Tibial nerve (tissue), 4 donors: ENCODE data around the gene ITGB1. TPM values are rescaled to one million over a fixed set of nuclear protein-coding genes. Genes with fewer than 3 reads are reported as not detected.

ENCODE experiments used
- DNase-seq, 2 donors: peaks; one replicate each; pipeline ENCODE4 v3.0.0-alpha.2; 2019; ENCODE audit warnings: low spot score in 2 of 2
- H3K27ac ChIP-seq, 4 donors: fragments of 200-600 bp; sonication (generic) in 3 of 4; one replicate each; pipeline ENCODE4 v1.5.1; 2017 to 2019; ENCODE audit warnings: mild to moderate bottlenecking in 1 of 4
- H3K27me3 ChIP-seq, 2 donors: fragments of 200-600 bp; sonication (generic) in 1 of 2; one replicate each; pipeline versions ENCODE4 v1.5.1 to v1.6.0; 2017 to 2019
- H3K36me3 ChIP-seq, 3 donors: fragments of 200-600 bp; sonication (generic); one replicate each; pipeline ENCODE4 v1.5.1; 2018 to 2019
- H3K4me1 ChIP-seq, 4 donors: fragments of 200-600 bp; sonication (generic) in 3 of 4; one replicate each; pipeline ENCODE4 v1.5.1; 2017 to 2019
- H3K4me3 ChIP-seq, 4 donors: fragments of 200-600 bp; sonication (generic) in 3 of 4; one replicate each; pipeline ENCODE4 v1.5.1; 2017 to 2019; ENCODE audit warnings: mild to moderate bottlenecking in 1 of 4, moderate library complexity in 1 of 4
- H3K9me3 ChIP-seq, 4 donors: fragments of 200-600 bp; sonication (generic) in 3 of 4; one replicate each; pipeline ENCODE4 v1.5.1; 2017 to 2019
- CTCF ChIP-seq, 5 experiments: fragments of 200-600 bp in 3 of 5; fragments of 450-650 bp in 2 of 5; sonication (generic) in 3 of 5; IDR thresholded peaks; one replicate each; pipeline ENCODE4 v1.5.1; 2016 to 2019; ENCODE audit warnings: antibody characterized with exemption in 5 of 5, mild to moderate bottlenecking in 3 of 5, moderate library complexity in 2 of 5
- EP300 ChIP-seq, 2 donors: sonication (generic); formaldehyde crosslinking; IDR thresholded peaks; one replicate each; pipeline ENCODE4 v1.6.1; 2017; ENCODE audit warnings: antibody characterized with exemption in 2 of 2, mild to moderate bottlenecking in 1 of 2
- POLR2A ChIP-seq, 2 donors: fragments of 450-650 bp; IDR thresholded peaks; one replicate each; pipeline ENCODE4 v1.6.1; 2017; ENCODE audit warnings: antibody characterized with exemption in 2 of 2, mild to moderate bottlenecking in 2 of 2, moderate library complexity in 2 of 2
- WGBS, 2 donors: methylation state at CpG; one replicate each; pipeline ENCODE4 v1.1.5; 2018; 5-methylcytosine and 5-hydroxymethylcytosine counted together
- total RNA-seq, 4 donors: library from RNA; depleted of rRNA; stranded (reverse); fragments of >200 nt; gene quantifications; one replicate each; pipeline ENCODE4 v1.1.0, GENCODE V29; 2016

The ITGB1 gene
- total RNA-seq, 4 donors from 2014 or later, result 288 to 483 (median 404) TPM

- Histone ChIP-seq H3K27me3 (no peaks in the 10 kb centered on the region), H3K27ac (peak overlapping the region; percentile 92 to 99 (median 94)), H3K4me3 (no peak overlapping the region), H3K4me1 (peaks cover 0 to 62% (median 34%) of the 10 kb centered on the region in 4 donors), H3K36me3 (no peaks in the 10 kb centered on the region), H3K9me3 (no peaks in the 10 kb centered on the region)
- TF ChIP-seq POLR2A (IDR thresholded peaks at IDR 0.05) (no peak), EP300 (IDR thresholded peaks at IDR 0.05) (no peak), CTCF (IDR thresholded peaks at IDR 0.05) (no peak)
- 51 to 72% methylated on average over 4 of the region's 4 CpGs for WGBS, 2 donors
- DNase-seq, result no peak
Measured at GRCh38 chr10:32960022-32960421, 2.0 kb upstream of the ITGB1 start.

GRCh38 chr10:32959006-32959920 lies 1.2 kb upstream of the ITGB1 start:
- 13 to 21% methylated on average over 10 of the region's 10 CpGs for WGBS, 2 donors
- Histone ChIP-seq H3K9me3 (no peaks in the 10 kb centered on the region), H3K4me1 (peaks cover 0 to 70% (median 40%) of the 10 kb centered on the region in 4 donors), H3K27ac (peak overlapping the region; percentile 92 to 99 (median 94)), H3K36me3 (no peaks in the 10 kb centered on the region), H3K4me3 (peak overlapping the region; percentile 77 to 86 (median 80)), H3K27me3 (no peaks in the 10 kb centered on the region)
- TF ChIP-seq POLR2A (IDR thresholded peaks at IDR 0.05) (no peak), EP300 (IDR thresholded peaks at IDR 0.05) (no peak), CTCF (IDR thresholded peaks at IDR 0.05) (no peak)
- no peak for DNase-seq

- peak in 1 of 2 donors; percentile 26 for DNase-seq
- Histone ChIP-seq H3K27ac (peak overlapping the region; percentile 92 to 96 (median 94)), H3K4me3 (peak overlapping the region; percentile 77 to 97 (median 80)), H3K9me3 (no peaks in the 10 kb centered on the region), H3K4me1 (peaks cover 0 to 79% (median 44%) of the 10 kb centered on the region in 4 donors), H3K36me3 (no peaks in the 10 kb centered on the region), H3K27me3 (no peaks in the 10 kb centered on the region)
- 0% methylated on average over 26 to 29 of the region's 87 CpGs for WGBS, 2 donors
- no peak for TF ChIP-seq POLR2A (IDR thresholded peaks at IDR 0.05)
- TF ChIP-seq EP300 (IDR thresholded peaks at IDR 0.05), result peak in 1 of 2 donors; percentile 9
Measured at GRCh38 chr10:32957341-32958084, 517 bp downstream of the ITGB1 start.

GRCh38 chr10:32956365-32957197 lies 1.4 kb downstream of the ITGB1 start:
- no peak for TF ChIP-seq EP300 (IDR thresholded peaks at IDR 0.05)
- TF ChIP-seq POLR2A (IDR thresholded peaks at IDR 0.05), result no peak
- TF ChIP-seq CTCF (IDR thresholded peaks at IDR 0.05), result no peak
- Histone ChIP-seq H3K4me1 (peaks cover 0 to 73% (median 39%) of the 10 kb centered on the region in 4 donors), H3K4me3 (peak overlapping the region; percentile 77 to 97 (median 80)), H3K36me3 (no peaks in the 10 kb centered on the region), H3K9me3 (no peaks in the 10 kb centered on the region), H3K27me3 (no peaks in the 10 kb centered on the region), H3K27ac (peak overlapping the region; percentile 92 to 96 (median 94))
- WGBS, 2 donors, result 23 to 25% methylated on average over 13 of the region's 13 CpGs
- DNase-seq, result no peak

GRCh38 chr10:32955790-32956189 lies 2.2 kb downstream of the ITGB1 start:
- peak overlapping the region in 2 of 4 donors; percentile 5 to 92 for H3K27ac ChIP-seq
- TF ChIP-seq EP300 (IDR thresholded peaks at IDR 0.05) (no peak), POLR2A (IDR thresholded peaks at IDR 0.05) (no peak), CTCF (IDR thresholded peaks at IDR 0.05) (no peak)
- no peaks in the 10 kb centered on the region for H3K27me3 ChIP-seq
- no peaks in the 10 kb centered on the region for H3K9me3 ChIP-seq
- no peaks in the 10 kb centered on the region for H3K36me3 ChIP-seq
- DNase-seq, result no peak
- H3K4me1 ChIP-seq, result peaks cover 0 to 73% (median 40%) of the 10 kb centered on the region in 4 donors
- peak overlapping the region in 1 of 4 donors; percentile 82 for H3K4me3 ChIP-seq
- WGBS, 2 donors, result 12 to 13% methylated on average over 1 of the region's 1 CpG
